NCI-H345 treated with DMSO at 0.1 percent for 48 hours (cell line): ENCODE measurements around the gene GNAS.
"Not testable (repeated sequence)": the region's sequence is repeated elsewhere in the genome, so short reads cannot be mapped to it uniquely, and the experiment has no call there.

ENCODE experiments used
- DNase-seq: peaks from one replicate; lab custom pipeline; 2025; ENCODE audit not compliant: unreplicated experiment; lab: John Stamatoyannopoulos, UW

GNAS gene

GRCh38 chr20:58852543-58853271 is at the start of gene GNAS:
TSS of gene GNAS (plus strand) at chr20:58852716.
- no peak for DNase-seq

- DNase-seq, result no peak
Measured at GRCh38 chr20:58803533-58803932, 49.0 kb upstream of the GNAS start.

- no peak for DNase-seq
Measured at GRCh38 chr20:58807801-58808200, 44.7 kb upstream of the GNAS start.

- no peak for DNase-seq
Measured at GRCh38 chr20:58808271-58809046, 44.1 kb upstream of the GNAS start.

- no peak for DNase-seq
Measured at GRCh38 chr20:58810116-58810878, 42.2 kb upstream of the GNAS start.

- no peak for DNase-seq
Measured at GRCh38 chr20:58810879-58811250, 41.7 kb upstream of the GNAS start.

- DNase-seq, result no peak
Measured at GRCh38 chr20:58811334-58811733, 41.2 kb upstream of the GNAS start.

- no peak for DNase-seq
Measured at GRCh38 chr20:58813369-58813768, 39.1 kb upstream of the GNAS start.

- no peak for DNase-seq
Measured at GRCh38 chr20:58815448-58815847, 37.1 kb upstream of the GNAS start.

- DNase-seq, result no peak
Measured at GRCh38 chr20:58816051-58816450, 36.5 kb upstream of the GNAS start.

- DNase-seq, result no peak
Measured at GRCh38 chr20:58816957-58817651, 35.4 kb upstream of the GNAS start.

GRCh38 chr20:58817748-58818147 is 34.8 kb upstream of the GNAS start:
- DNase-seq, result no peak

- no peak for DNase-seq
Measured at GRCh38 chr20:58818586-58819285, 33.8 kb upstream of the GNAS start.

- no peak for DNase-seq
Measured at GRCh38 chr20:58819921-58820320, 32.6 kb upstream of the GNAS start.

GRCh38 chr20:58820515-58820914 is 32.0 kb upstream of the GNAS start:
- not testable (repeated sequence) for DNase-seq

- DNase-seq, result no peak
Measured at GRCh38 chr20:58822149-58822548, 30.4 kb upstream of the GNAS start.

- no peak for DNase-seq
Measured at GRCh38 chr20:58822748-58823730, 29.5 kb upstream of the GNAS start.

- DNase-seq, result no peak
Measured at GRCh38 chr20:58824843-58825242, 27.7 kb upstream of the GNAS start.

- DNase-seq, result no peak
Measured at GRCh38 chr20:58825450-58825849, 27.1 kb upstream of the GNAS start.
